NOMO-1 (cell line): ENCODE results near the gene NUP93.
"Not testable (repeated sequence)": the region's sequence is repeated elsewhere in the genome, so short reads cannot be mapped to it uniquely, and the experiment has no call there.

Source experiments
- DNase-seq, 2 experiments: peaks; one replicate each; lab custom pipeline; 2025; ENCODE audit not compliant: unreplicated experiment in 2 of 2; lab: John Stamatoyannopoulos, UW

The NUP93 gene

GRCh38 chr16:56884026-56884582 lies 154.2 kb downstream of the NUP93 start:
- DNase-seq, result no peak

- DNase-seq, result not testable (repeated sequence)
Measured at GRCh38 chr16:56884929-56885328, 155.0 kb downstream of the NUP93 start.

- no peak for DNase-seq
Measured at GRCh38 chr16:56885446-56886162, 155.7 kb downstream of the NUP93 start.

- DNase-seq, result no peak
Measured at GRCh38 chr16:56886296-56886695, 156.4 kb downstream of the NUP93 start.

GRCh38 chr16:56886826-56887225 lies 156.9 kb downstream of the NUP93 start:
- DNase-seq, result no peak

- peak; percentile 72 to 91 for DNase-seq
Measured at GRCh38 chr16:56888806-56889205, 158.9 kb downstream of the NUP93 start.

- no peak for DNase-seq
Measured at GRCh38 chr16:56889206-56889605, 159.3 kb downstream of the NUP93 start.

- DNase-seq, result no peak
Measured at GRCh38 chr16:56891685-56892084, 161.8 kb downstream of the NUP93 start.

GRCh38 chr16:56892705-56893104 lies 162.8 kb downstream of the NUP93 start:
- no peak for DNase-seq

GRCh38 chr16:56894331-56894917 lies 164.5 kb downstream of the NUP93 start:
- DNase-seq, result no peak

- no peak for DNase-seq
Measured at GRCh38 chr16:56895813-56896212, 165.9 kb downstream of the NUP93 start.

- DNase-seq, result no peak
Measured at GRCh38 chr16:56896244-56896643, 166.3 kb downstream of the NUP93 start.

GRCh38 chr16:56897026-56897799 lies 167.3 kb downstream of the NUP93 start:
- no peak for DNase-seq

- DNase-seq, result no peak
Measured at GRCh38 chr16:56898847-56899246, 168.9 kb downstream of the NUP93 start.
